ENCODE results near the gene BRD3. TPM values are rescaled to one million over a fixed set of nuclear protein-coding genes. Genes with fewer than 3 reads are reported as not detected.

BRD3 gene
- polyA plus RNA-seq, 2 of the 4 experiments (the other 2 are of a cell fraction) = 9.0 to 15.3 TPM

DNA sequence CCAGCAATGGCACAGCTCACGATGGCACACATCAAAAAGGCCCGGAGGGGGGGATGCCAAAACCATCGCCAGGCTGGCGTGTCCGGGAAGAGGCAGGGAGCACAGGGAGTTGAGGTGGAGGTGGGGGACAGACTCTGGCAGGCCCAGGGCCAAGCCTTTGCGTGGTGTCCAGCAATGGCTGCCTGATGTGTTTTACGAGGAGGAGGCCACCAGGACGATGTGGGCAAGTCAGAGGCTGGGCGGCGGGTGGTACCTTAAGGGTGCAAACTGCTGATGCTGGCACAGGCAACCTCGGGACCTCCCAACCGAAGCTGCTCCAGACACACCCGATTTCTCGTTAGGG lies 80.4 kb downstream of the BRD3 start:
- ATAC-seq (no peak), DNase-seq (ENCODE audit: low read depth in 1 of 2, low spot score in 1 of 2) (no peak), FAIRE-seq (no peak)
- Histone ChIP-seq H3K4me3 (no peak overlapping the region), H3K4me1 (peaks cover 19% of the 10 kb centered on the region), H3K9me3 (no peaks in the 10 kb centered on the region), H3K27ac (no peak overlapping the region), H3K4me2 (no peak overlapping the region)
- ChIA-PET POLR2A (no interaction called here), CTCF (no interaction called here)
- TF ChIP-seq, protein P1, sequence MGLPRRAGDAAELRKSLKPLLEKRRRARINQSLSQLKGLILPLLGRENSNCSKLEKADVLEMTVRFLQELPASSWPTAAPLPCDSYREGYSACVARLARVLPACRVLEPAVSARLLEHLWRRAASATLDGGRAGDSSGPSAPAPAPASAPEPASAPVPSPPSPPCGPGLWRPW (IDR thresholded peaks at IDR 0.05) = no peak
- TF ChIP-seq KDM1A (IDR thresholded peaks at IDR 0.05; ENCODE audit: low read depth) (no peak), ZC3H11A (IDR thresholded peaks at IDR 0.05) (no peak), HDAC2 (IDR thresholded peaks at IDR 0.05) (no peak)
- TF ChIP-seq, protein P2, sequence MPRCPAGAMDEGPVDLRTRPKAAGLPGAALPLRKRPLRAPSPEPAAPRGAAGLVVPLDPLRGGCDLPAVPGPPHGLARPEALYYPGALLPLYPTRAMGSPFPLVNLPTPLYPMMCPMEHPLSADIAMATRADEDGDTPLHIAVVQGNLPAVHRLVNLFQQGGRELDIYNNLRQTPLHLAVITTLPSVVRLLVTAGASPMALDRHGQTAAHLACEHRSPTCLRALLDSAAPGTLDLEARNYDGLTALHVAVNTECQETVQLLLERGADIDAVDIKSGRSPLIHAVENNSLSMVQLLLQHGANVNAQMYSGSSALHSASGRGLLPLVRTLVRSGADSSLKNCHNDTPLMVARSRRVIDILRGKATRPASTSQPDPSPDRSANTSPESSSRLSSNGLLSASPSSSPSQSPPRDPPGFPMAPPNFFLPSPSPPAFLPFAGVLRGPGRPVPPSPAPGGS (IDR thresholded peaks at IDR 0.05) = no peak
- TF ChIP-seq, protein P3, sequence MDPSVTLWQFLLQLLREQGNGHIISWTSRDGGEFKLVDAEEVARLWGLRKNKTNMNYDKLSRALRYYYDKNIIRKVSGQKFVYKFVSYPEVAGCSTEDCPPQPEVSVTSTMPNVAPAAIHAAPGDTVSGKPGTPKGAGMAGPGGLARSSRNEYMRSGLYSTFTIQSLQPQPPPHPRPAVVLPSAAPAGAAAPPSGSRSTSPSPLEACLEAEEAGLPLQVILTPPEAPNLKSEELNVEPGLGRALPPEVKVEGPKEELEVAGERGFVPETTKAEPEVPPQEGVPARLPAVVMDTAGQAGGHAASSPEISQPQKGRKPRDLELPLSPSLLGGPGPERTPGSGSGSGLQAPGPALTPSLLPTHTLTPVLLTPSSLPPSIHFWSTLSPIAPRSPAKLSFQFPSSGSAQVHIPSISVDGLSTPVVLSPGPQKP (IDR thresholded peaks at IDR 0.05; ENCODE audit: low read depth, low read length) = no peak
- WGBS (ENCODE audit: missing lambda C conversion rate) = 95% methylated on average over 14 of the region's 14 CpGs

DNA sequence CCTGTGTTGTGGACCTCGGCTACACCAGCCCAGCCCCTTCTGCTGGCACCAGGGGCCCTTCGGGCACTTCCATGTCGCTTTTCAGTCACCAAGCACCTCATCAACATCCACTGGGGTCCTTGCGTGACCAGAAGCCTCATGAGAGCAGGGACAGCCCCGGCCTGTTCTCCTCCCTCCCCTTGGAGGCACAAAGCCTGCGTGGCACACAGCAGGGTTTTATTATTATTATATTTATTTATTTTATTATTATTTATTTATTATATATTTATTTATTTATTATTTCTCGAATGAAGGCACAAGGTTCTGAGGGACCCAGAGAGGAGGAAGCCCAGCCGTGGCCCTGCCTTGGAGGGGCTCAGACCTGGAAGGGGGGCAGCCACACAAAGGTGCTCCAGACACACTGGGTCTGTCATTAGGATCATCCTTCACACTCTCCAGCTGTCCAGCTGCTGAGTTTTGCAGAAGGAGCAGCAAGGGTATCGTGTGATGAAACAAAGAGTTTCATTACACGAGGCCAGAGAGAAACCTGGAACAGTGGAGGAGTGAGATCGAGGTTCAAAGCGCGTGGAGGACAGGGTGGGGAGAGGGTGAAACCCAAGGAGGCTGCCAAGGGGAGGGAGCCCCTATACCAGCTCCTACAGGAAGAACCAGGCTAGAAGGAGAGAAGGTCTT lies 80.9 kb downstream of the BRD3 start:
- peaks cover 19% of the 10 kb centered on the region for H3K4me1 ChIP-seq
- H3K9me3 ChIP-seq = no peaks in the 10 kb centered on the region
- no peak for FAIRE-seq
- no peak overlapping the region for H3K4me2 ChIP-seq
- DNase-seq (ENCODE audit: low read depth in 1 of 2, low spot score in 1 of 2) = no peak
- ChIA-PET POLR2A (no interaction called here), CTCF (no interaction called here)
- no peak for ATAC-seq
- H3K4me3 ChIP-seq = no peak overlapping the region
- 88% methylated on average over 13 of the region's 13 CpGs for WGBS (ENCODE audit: missing lambda C conversion rate)
- no peak overlapping the region for H3K27ac ChIP-seq
- TF ChIP-seq MAZ (IDR thresholded peaks at IDR 0.05; ENCODE audit: borderline replicate concordance, low read depth, low read length) = no peak
- no peak for TF ChIP-seq ZSCAN20 (CRISPR knock-in tag; IDR thresholded peaks at IDR 0.05)
- TF ChIP-seq RCOR1 (IDR thresholded peaks at IDR 0.05; ENCODE audit: low read depth, low read length) = no peak
- TF ChIP-seq, protein P1 (IDR thresholded peaks at IDR 0.05) = no peak
- TF ChIP-seq CEBPB (IDR thresholded peaks at IDR 0.05) = no peak
- TF ChIP-seq, protein P4, sequence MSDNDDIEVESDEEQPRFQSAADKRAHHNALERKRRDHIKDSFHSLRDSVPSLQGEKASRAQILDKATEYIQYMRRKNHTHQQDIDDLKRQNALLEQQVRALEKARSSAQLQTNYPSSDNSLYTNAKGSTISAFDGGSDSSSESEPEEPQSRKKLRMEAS (IDR thresholded peaks at IDR 0.05) = no peak
- TF ChIP-seq POLR2A (IDR thresholded peaks at IDR 0.05; ENCODE audit: low read length) = no peak
- no peak for TF ChIP-seq SREBF2 (IDR thresholded peaks at IDR 0.05)

DNA sequence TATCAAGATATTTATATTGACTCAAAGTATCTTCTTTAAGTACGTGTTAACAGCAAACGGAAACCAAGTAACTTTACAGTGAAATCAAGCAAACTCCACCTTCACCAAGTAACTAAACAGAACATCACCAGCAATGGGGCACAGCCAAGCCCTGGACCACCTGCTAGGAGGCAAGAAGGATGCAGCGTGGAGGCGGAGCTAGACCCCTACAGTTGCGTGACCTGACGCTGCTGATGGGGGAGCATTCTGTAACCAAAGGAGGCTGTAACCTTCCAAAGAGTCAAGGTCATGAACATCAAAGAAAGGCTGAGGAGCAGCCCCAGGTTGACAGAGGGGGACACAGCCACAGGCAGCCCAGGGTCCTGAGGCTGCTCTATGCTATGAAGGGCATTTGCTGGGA lies 81.8 kb downstream of the BRD3 start:
- Histone ChIP-seq H3K4me3 (no peak overlapping the region), H3K27ac (no peak overlapping the region), H3K4me1 (peaks cover 19% of the 10 kb centered on the region), H3K9me3 (no peaks in the 10 kb centered on the region), H3K4me2 (no peak overlapping the region)
- DNase-seq (ENCODE audit: low read depth in 1 of 2, low spot score in 1 of 2) = no peak
- FAIRE-seq = no peak
- CTCF ChIA-PET = interaction anchor here (0.7 to 0.9 kb wide), 2 partner anchors 9 to 204 kb away, joined by 4 to 5 read pairs; no protein-coding TSS in a partner anchor
- no peak for ATAC-seq
- POLR2A ChIA-PET = no interaction called here
- WGBS (ENCODE audit: missing lambda C conversion rate) = 88% methylated on average over 6 of the region's 6 CpGs
- TF ChIP-seq CEBPB (IDR thresholded peaks at IDR 0.05) (no peak), HDAC2 (IDR thresholded peaks at IDR 0.05) (no peak), KDM5A (IDR thresholded peaks at IDR 0.05) (no peak), HEYL (CRISPR knock-in tag; IDR thresholded peaks at IDR 0.05) (no peak), SMC3 (IDR thresholded peaks at IDR 0.05) (no peak), RFX5 (IDR thresholded peaks at IDR 0.05) (no peak), ZFP36 (IDR thresholded peaks at IDR 0.05; ENCODE audit: borderline replicate concordance, partially characterized antibody) (no peak), NR3C1 (IDR thresholded peaks at IDR 0.05) (no peak), EHF (CRISPR knock-in tag; IDR thresholded peaks at IDR 0.05) (no peak), HOXB5 (CRISPR knock-in tag; IDR thresholded peaks at IDR 0.05) (no peak), RNF2 (IDR thresholded peaks at IDR 0.05; ENCODE audit: borderline replicate concordance, low read depth) (no peak), MYC (IDR thresholded peaks at IDR 0.05; ENCODE audit: borderline replicate concordance, low read length) (no peak), FOXS1 (CRISPR knock-in tag; IDR thresholded peaks at IDR 0.05) (no peak), MAFK (IDR thresholded peaks at IDR 0.05; ENCODE audit: partially characterized antibody) (no peak), POLR2A (IDR thresholded peaks at IDR 0.05; ENCODE audit: low read length) (no peak), EP300 (IDR thresholded peaks at IDR 0.05) (no peak), CBX8 (IDR thresholded peaks at IDR 0.05) (no peak), SREBF2 (IDR thresholded peaks at IDR 0.05) (no peak)
- TF ChIP-seq, protein P5, sequence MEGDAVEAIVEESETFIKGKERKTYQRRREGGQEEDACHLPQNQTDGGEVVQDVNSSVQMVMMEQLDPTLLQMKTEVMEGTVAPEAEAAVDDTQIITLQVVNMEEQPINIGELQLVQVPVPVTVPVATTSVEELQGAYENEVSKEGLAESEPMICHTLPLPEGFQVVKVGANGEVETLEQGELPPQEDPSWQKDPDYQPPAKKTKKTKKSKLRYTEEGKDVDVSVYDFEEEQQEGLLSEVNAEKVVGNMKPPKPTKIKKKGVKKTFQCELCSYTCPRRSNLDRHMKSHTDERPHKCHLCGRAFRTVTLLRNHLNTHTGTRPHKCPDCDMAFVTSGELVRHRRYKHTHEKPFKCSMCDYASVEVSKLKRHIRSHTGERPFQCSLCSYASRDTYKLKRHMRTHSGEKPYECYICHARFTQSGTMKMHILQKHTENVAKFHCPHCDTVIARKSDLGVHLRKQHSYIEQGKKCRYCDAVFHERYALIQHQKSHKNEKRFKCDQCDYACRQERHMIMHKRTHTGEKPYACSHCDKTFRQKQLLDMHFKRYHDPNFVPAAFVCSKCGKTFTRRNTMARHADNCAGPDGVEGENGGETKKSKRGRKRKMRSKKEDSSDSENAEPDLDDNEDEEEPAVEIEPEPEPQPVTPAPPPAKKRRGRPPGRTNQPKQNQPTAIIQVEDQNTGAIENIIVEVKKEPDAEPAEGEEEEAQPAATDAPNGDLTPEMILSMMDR (IDR thresholded peaks at IDR 0.05) = no peak

Data from A549 (cell line).